Measurements from ENCODE around the gene ALDH1L1.

Gene ALDH1L1

GRCh38 chr3:126180477-126181397, at the start of gene ALDH1L1:
Gene ALDH1L1 (minus strand): TSS chr3:126180586. CDS start chr3:126160979, 19,607 bp downstream.
- DNase-seq (ENCODE audit: low read depth, low spot score), result peak; percentile 95

GRCh38 chr3:126226374-126226773, 46.0 kb upstream of the ALDH1L1 start:
- DNase-seq (ENCODE audit: low read depth, low spot score), result no peak

GRCh38 chr3:126216416-126216815, 36.0 kb upstream of the ALDH1L1 start:
- peak; percentile 53 for DNase-seq (ENCODE audit: low read depth, low spot score)

- no peak for DNase-seq (ENCODE audit: low read depth, low spot score)
Observed at GRCh38 chr3:126213379-126214028, 33.1 kb upstream of the ALDH1L1 start.

- peak; percentile 89 for DNase-seq (ENCODE audit: low read depth, low spot score)
Observed at GRCh38 chr3:126212620-126213378, 32.4 kb upstream of the ALDH1L1 start.

GRCh38 chr3:126212250-126212619, 31.8 kb upstream of the ALDH1L1 start:
- no peak for DNase-seq (ENCODE audit: low read depth, low spot score)

GRCh38 chr3:126211569-126211968, 31.2 kb upstream of the ALDH1L1 start:
- no peak for DNase-seq (ENCODE audit: low read depth, low spot score)

GRCh38 chr3:126210606-126211005, 30.2 kb upstream of the ALDH1L1 start:
- DNase-seq (ENCODE audit: low read depth, low spot score), result no peak

GRCh38 chr3:126209741-126210140, 29.4 kb upstream of the ALDH1L1 start:
- no peak for DNase-seq (ENCODE audit: low read depth, low spot score)

GRCh38 chr3:126208606-126209256, 28.3 kb upstream of the ALDH1L1 start:
- peak; percentile 97 for DNase-seq (ENCODE audit: low read depth, low spot score)

GRCh38 chr3:126208182-126208581, 27.8 kb upstream of the ALDH1L1 start:
- no peak for DNase-seq (ENCODE audit: low read depth, low spot score)

GRCh38 chr3:126207166-126207565, 26.8 kb upstream of the ALDH1L1 start:
- DNase-seq (ENCODE audit: low read depth, low spot score), result no peak

- DNase-seq (ENCODE audit: low read depth, low spot score), result no peak
Observed at GRCh38 chr3:126205717-126206655, 25.6 kb upstream of the ALDH1L1 start.

GRCh38 chr3:126202680-126203079, 22.3 kb upstream of the ALDH1L1 start:
- no peak for DNase-seq (ENCODE audit: low read depth, low spot score)

- no peak for DNase-seq (ENCODE audit: low read depth, low spot score)
Observed at GRCh38 chr3:126202276-126202675, 21.9 kb upstream of the ALDH1L1 start.

- DNase-seq (ENCODE audit: low read depth, low spot score), result no peak
Observed at GRCh38 chr3:126201168-126201567, 20.8 kb upstream of the ALDH1L1 start.

- DNase-seq (ENCODE audit: low read depth, low spot score), result no peak
Observed at GRCh38 chr3:126200534-126200933, 20.1 kb upstream of the ALDH1L1 start.

- DNase-seq (ENCODE audit: low read depth, low spot score), result no peak
Observed at GRCh38 chr3:126199256-126199655, 18.9 kb upstream of the ALDH1L1 start.

GRCh38 chr3:126197854-126198584, 17.6 kb upstream of the ALDH1L1 start:
- peak; percentile 78 for DNase-seq (ENCODE audit: low read depth, low spot score)

GRCh38 chr3:126197343-126197742, 17.0 kb upstream of the ALDH1L1 start:
- no peak for DNase-seq (ENCODE audit: low read depth, low spot score)

Measured in astrocyte of the hippocampus (primary cell).